ENCODE results near the gene COL23A1.

The COL23A1 gene

DNA sequence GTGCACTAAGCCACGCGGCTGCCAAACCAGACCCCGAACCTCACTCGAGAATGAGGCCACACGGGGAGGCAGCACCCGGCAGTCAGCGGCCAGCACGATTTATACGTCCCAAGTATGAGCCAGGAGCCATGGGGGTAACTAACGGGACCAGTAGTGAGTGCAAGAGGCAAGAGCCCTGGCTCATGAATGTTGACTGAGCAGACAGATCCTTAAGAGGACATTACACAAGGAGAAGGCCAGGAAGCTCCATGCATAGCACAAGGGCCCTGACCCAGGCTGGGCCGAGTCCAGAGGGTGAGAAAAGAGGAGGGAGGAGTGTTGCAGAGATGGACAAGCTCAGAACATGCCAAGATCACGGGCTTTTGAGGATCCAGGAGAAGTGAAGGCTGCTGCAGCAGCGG is 299.0 kb downstream of the COL23A1 start:
- DNase-seq = no peak

DNA sequence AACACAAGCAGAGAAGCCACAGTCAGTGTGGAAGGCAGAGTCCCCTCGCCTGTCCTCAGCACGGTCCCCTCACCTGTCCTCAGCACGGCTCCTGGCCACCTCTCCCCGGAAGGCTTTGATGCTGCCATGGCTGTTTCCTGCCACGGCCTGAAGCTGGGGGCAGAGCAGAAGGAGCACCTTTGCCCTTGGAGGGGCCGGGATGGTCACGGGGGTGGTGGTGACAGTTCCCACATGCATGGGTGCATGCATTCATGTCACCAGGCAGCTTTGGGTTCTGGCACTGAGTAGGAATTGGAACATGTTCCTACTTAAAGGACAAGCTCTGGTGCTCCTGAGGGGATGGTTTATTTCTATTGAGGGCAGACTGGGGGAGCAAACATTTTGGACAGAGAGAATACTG is 299.8 kb downstream of the COL23A1 start:
- no peak for DNase-seq

DNA sequence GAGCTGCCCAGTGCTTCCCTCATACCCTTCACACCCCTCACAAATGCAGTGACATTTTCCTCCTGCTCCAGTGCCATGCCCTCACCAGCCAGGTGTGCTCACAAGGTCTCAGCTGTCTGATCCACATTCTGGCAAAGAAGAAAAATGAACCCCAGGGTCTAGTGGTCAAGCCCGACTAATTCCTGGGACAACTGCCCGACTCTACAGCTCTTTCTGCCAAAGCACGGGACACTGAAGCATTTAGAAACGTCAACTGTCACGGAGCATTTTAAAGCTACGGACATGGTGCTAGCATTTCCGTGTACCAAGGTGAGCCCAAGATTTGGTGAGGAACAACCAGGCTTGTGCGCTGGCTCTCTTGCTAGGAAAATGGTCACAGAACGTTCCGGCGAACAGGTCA is 300.8 kb downstream of the COL23A1 start:
- DNase-seq = no peak

DNA sequence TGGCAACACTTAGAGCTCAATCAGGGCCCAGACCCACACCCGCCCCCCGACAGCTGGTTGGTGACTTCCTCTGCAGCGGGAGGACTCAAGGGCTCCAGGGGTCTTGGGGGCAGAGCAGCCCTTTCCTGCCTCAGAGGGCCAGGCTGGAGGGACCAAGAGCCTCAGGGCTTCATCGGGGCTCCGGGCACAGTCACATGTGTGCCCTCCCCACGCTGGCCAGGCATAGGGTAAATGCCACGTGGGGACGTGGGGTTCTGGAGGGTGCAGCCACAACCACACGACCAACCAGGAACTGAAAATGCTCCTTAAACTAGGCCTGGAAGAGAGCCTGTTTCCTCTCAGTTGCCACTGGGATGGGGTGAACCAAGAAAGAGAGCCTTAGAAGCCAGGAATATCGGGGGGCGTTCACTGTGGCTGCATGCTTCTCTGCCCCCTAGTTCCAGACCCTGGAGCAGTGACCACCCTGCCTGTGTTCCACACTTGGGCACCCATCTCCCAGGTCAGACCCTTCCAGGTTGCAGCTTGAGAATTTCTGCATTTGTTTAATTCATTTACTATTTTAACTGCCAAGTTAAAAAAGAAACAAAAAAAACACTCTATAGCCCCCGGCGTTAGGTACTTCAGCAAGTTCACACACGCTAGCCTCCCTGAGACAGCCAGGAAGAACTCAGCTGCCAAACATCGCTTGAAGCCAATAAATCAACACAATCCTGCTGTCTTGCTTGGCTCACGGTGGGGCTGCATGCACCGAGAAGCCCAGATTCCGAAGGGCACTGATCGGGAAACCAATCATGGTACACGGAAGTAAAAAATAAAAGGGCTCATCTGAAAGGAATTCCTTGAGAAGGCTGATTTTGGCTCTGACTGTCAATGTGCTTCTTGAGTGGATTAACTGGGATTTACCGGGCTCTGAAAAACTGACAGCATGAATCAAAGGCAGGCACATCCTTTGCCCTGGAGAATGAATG is 301.5 kb downstream of the COL23A1 start:
- DNase-seq = peak; percentile 56

DNA sequence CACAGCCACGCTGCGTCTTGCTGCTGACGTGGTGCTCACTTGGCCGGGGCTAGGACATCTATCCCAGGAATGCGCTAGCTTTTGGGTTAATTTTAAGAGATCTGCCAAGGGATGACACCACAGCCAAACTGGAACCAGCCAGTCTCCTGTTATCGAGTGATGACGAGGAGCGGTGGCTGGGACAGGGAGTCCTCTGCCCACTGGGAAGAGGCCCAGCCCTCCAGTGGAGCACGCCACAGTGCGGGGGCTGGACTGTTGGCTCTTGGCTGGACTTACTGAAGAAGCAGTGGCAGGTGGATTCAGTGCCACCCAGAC is 302.4 kb downstream of the COL23A1 start:
- DNase-seq = no peak

DNA sequence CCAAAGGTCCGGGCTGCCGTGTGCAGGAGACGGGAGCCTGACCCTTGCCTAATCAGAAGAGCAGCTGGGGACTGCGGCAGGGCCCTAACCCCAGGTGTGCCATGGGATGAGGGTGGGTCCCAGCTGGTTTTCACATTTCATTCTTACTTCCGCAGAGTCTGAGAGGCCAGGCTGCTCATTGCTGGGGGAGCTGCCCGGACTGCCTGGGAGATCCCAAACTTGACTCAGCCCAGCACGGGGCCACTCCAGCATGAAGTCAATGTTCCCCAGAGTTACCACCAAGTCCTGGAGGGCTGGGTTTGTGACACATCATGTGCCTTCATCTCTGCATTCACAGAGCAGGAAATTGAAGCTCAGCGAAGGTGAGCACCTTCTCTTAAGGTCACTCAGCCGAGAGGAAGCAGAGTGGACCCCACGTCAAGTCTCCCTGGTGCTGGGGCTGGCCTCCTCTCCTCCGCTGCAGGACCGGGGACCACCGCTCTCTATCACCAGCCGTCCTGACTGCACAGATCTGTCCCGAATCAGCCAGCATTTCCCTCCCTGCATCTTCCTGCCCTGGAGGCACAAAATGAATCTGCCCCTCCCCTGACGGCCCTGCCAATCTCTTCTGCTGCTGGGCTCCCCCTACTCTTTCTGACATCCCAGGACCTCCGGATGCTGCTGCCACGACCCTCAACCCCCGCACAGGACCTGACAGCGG is 303.0 kb downstream of the COL23A1 start:
- DNase-seq = no peak

DNA sequence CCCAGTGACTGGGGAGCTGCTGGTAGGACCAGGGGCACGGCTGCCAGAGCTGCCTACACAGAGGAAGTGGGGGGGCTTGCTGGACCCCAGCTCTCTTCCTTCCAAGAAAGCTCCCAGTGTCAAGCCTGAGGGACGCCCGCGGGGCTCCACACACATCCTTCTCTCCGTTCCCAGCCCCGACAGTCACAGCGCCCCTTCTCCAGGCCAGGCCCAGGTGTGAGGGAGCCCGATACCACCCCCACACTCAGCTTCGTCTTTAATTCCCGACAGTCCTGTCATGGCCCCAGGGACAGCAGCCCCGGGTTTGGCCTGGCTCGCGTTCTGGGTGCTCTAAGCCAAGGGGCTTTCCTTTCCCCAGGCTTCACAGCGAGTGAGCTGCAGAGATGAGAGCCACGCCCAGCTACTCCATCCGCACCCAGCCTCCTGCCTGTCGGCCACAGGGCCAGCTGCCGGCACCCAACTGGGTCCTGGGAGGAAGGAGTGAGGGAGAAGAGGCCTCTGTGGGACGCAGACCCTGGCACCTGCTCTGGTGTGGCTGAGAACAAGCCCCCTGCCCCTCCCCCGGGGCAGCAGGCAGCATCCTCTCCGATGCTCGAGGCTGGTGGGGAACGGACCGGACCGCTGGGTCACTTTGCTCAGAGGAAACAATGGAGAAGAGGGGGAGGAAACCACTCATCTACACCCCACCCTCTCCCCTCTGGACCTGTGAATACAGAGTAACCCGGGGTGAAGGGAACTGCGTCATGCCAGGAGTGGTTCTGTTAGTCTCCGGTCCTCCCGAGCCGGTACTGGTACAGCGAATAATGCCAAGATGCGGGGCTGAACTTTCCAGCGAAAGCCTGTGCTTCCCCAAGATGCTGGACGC is 303.7 kb downstream of the COL23A1 start:
- no peak for DNase-seq

DNA sequence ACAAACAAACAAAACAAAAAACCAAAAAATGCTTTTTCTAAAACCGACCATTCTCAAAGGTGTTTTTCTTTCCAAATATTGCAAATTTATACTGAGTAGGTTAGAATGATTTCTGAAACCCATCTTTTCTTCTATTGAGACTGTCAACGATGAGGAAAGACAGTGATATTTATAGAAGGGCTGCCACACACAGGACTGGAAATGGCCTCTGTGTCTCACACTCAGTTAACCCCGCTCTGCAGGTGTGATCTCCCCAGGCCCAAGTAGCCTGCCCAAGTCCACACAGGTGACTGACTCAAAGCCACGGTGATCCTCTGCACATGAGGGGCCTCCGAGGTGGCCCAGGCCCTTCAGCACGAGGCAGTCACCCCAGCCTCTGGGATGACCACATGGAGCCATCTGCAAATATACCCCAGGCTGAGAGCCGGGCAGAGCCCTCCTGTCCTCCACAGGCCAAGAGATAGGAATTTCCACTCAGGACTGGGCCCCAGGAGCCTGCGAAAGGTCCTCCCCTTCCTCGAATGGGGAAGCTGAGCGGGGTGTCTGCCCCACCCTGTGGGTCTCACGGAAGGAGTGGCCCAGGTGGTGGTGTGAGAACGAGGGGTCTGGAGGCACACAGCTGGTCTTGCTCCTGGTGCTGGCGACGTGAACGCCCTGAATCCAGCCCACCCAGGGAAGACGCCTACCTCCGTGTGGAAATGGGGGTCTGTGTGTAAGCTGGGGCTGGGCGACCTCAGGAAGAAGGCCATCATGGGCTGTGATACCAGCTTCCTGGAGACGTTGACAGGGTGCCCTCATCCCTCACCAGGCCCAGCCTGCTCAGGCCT is 304.6 kb downstream of the COL23A1 start:
- DNase-seq = no peak

DNA sequence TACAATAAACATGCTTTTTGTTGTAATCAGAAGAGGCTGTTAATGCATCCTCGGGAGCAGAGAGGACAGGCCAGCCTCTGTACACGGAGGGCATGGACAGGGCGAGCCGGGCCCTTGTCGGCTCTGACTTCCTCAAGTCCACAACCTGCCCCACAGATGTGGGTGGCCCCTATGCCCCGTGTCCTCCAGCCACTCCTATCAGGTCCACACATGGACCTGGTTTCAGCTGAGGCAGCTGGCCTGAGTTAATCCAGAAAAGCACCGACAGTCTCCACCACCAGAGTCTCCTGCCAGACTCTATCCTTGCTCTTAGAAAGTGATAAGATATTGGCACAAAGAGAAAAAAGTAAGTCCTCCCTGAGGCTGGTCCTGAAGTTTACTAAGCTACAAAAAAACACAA is 305.2 kb downstream of the COL23A1 start:
- DNase-seq = no peak

DNA sequence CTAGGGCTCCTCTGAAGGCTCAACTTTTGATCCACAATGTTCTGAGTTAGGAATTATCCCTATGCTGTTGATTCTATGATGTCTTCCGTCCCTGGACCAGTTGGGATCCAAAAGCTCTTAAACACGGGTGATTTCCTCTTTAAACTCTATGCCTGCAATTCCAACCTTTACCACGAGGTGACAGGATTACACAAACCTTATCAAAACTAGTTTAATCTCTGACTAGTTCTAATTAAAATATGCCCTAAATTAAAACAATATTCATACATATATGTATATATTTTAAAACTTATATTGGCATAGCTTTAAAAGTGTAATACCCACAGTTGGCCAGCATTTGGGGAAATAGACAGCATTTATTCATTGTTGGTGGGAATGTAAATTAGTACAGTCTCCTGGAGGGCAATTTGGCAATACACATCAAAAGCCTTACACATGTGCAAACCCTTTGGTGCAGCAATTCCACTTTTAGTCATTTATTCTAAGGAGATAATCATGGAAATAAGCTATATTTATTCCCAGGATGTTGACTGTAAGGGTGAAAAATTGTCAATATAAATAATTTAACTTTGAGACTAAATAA is 306.0 kb downstream of the COL23A1 start:
- DNase-seq = peak; percentile 18

DNA sequence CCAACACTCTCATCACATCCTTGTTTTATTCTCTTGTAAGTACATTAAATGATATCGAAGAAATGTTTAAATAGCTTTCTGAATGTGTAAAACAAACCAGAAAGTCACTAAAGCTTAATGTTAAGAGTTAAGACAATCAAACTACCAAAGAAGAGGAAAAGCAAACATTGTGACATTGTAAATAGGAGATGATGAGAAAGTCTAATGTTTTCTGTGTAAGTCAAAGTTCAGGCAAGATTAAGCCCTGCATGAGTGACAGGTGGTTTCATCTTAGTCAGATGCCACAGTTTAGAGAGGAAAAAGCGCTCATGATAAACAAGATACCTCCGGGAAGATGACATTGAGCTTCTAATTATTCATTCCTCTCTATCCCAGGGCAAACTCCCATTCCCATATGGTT is 306.7 kb downstream of the COL23A1 start:
- no peak for DNase-seq

DNA sequence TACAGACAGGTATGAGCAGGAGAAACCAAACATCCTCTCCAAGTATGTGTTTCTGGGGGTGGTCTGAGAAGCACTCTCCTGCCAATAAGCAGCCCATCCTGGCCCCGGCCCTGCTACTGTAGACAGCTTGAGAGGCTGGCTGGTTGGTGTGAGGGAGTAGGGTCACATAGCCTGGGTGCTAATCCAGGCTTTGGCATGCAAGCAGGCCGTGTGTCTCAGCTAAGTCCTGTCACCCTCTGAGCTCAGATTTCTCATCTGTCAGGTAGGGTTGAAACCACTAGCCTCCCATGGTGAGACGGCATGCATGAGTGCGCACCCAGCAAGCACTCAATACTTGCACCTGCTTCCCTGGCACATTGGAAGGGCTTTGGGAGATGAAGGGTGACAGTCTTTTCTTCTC is 307.8 kb downstream of the COL23A1 start:
- DNase-seq = no peak

DNA sequence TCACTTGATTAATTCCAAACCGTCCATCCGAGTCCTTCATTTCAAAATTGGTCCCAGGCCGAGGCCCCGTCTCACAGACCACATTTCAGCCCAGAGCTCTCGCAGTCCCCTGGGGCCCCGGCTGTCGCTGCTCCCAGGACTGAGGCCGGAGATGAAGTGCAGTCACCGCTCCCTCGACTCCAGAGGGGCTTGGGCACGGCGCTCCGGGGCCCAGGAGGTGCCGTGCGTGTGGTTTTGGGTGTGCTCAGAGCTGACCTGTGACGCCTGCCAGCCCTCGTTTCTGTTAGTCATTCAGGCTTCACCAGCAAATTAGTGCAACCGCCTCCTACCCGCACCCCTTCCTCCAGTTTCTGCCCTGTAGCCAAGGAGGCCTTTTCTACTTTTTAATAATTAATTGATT is 308.9 kb downstream of the COL23A1 start:
- no peak for DNase-seq

DNA sequence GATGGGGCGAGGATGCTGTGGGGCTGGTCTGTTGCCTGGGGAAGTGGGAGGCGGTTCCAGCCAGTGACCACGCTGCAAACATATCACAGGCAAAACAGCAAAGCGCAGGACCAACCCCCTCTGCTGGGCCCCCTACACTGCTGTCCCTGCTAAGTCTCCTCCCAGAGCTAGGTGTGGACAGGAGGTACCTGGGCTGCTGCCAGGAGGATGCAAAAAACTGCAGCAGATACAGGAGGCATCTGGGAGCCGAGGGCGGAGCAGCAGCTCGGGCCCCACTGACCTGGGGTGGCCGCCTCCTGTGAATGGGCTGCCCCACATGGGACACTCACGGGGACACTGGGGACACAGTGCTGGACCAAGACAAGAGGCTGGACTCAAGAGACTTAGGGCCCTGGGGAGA is 309.6 kb downstream of the COL23A1 start:
- no peak for DNase-seq

DNA sequence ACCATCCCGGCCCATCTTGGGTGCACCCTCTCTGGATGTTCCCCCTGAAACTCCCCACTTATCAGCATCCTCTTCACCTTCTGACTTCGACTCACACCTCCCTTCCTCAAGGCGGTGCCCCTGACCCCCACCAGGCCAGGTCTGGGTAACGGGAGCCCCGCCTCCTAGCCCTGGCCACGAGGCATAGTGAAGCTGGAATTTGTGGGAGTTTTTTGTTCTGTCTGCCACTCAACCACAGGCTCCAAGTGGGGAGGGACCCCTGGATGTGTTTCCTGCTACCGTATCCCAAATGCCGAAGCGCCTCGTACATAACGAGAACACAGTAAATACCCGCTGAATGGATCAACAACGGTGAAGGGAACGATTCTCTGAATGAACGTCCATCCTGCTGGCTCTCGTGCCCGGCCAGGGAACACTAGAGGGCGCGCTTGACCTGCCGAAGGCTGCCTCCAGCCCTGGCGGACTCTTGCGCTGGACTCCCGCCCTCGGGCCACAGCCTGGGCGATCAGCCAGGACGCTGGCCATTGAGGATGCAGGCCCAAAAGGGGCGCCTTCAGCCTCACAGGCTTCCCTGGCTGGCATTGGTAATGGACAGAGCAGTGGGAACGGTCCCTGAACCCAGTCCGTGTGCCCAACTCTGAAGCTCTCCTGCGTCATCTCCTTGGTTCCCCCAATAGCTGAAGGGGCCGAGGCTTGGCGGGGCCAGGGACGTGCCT is 310.3 kb downstream of the COL23A1 start:
- DNase-seq = peak; percentile 67

DNA sequence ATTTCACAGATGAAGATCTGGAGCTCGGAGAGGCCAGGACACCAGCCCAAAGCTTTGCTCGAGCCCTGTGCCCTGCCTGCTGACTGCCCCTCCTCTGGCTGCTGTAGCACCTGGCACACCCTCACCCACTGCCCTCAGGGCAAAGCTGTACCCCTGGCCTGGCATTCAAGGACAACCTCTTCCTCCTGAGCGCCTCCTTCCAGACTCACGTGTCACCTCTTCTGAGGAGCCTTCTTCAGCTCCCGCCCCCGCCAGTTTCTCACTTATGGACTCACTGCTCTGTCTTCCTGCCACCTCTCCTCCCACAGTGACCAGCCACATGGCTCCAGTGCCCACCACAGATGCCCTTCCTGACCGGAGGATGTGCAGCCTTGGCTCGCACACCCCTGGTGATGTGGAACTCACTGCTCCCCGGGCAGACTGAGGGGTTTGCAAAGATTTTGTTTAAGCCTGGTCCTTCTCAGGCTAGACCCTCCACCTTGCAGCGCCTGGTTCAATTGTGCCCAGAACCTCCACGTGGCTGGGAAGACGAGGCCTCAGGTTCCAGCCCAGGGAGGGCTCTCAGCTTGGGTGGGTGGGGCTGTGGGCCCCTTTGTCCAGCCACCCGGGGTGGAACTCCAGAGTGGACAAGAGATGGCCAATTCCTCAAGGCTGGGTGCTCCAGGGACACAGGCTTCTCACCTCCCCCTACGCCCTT is 311.0 kb downstream of the COL23A1 start:
- DNase-seq = no peak

DNA sequence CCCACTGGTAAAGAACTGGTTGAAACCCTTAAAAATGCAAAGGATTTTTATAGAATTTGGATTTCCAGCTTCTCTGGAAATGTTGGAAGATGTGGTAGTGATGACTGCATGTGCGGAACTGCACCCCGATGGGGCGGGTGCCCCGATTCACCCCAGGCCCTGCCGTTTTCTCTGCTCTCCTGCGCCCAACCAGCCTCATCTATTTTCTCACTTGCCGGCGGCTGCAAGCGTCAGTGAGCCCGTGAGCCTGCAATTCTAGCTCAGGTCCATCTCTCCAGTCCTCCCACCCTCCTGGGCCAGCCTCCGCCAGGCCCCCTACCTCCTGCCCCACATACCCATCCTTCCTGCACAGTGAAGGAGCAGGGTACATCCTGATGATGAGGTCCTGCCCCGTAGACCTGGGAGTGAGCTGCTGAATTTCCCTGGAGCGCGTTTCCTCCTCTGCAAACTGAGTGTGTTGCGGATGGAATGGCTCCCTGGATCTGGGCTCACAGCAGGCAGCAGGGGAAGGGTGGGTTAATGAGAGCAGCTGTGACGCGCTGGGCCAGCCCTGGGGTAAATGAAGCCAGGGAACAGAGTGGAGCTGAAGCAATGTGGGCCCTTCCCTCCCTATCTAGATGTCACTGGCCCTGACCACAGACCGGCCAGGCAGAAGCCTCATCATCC is 311.7 kb downstream of the COL23A1 start:
- DNase-seq = no peak

DNA sequence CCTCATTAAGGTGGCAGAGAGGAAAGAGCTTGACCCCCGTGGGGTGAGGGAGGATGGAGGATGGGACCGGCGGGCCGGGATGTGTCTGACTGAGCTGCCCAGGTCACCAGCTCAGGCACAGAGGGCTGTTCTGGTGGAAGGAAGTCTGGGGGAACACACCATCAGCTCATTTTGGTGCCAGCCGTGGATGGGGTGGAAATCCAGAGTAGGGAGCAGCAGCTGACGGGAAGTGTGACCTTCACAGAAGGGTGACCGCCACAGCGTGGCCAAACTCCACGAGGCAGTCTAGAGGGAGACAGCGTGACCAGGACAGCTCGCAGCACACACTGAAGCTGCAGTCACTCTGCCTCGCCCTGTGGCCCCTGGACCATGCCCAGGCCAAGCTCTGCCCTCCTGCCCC is 312.3 kb downstream of the COL23A1 start:
- no peak for DNase-seq

DNA sequence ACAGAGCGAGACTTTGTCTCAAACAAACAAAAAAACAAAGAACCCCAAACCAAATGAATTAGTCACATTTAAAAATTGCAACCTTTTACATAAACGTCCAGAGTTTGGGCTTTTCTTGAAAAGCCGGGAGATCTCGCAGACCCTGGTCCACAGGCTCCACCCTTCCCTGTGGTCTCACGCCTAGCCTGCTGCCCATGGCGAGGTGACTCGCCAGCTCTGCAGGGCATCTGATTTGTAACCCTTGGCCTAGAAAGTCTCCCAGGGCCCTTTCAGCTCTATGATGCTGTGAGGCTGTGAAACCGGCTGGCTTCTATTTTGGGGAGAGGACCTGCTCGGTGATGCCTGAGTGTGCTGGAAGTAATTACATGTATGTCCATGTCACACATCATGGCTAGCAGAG is 312.8 kb downstream of the COL23A1 start:
- no peak for DNase-seq

All from fibroblast of upper back skin (primary cell).